ENCODE data around the gene FGF18. TPM values are rescaled to one million over a fixed set of nuclear protein-coding genes. Genes with fewer than 3 reads are reported as not detected.

FGF18 gene
- total and polyA plus RNA-seq, 5 experiments from 2014 or later: 0.38 to 0.42 TPM; not detected in 3

GRCh38 chr5:171436804-171437285 lies 17.4 kb downstream of the FGF18 start:
- no peak for DNase-seq
- no peak overlapping the region for H3K27ac Mint-ChIP-seq
- no peaks in the 10 kb centered on the region for H3K27me3 Mint-ChIP-seq
- H3K4me3 Mint-ChIP-seq: no peak overlapping the region
- no peaks in the 10 kb centered on the region for H3K36me3 Mint-ChIP-seq
- ATAC-seq: no peak
- no peaks in the 10 kb centered on the region for H3K9me3 Mint-ChIP-seq
- POLR2A ChIA-PET: no interaction called here
- H3K4me1 Mint-ChIP-seq: no peaks in the 10 kb centered on the region

GRCh38 chr5:171437286-171437821 lies 17.9 kb downstream of the FGF18 start:
- no peak for DNase-seq
- Mint-ChIP-seq H3K4me1 (no peaks in the 10 kb centered on the region), H3K27me3 (no peaks in the 10 kb centered on the region), H3K36me3 (no peaks in the 10 kb centered on the region), H3K27ac (no peak overlapping the region), H3K4me3 (no peak overlapping the region), H3K9me3 (no peaks in the 10 kb centered on the region)
- POLR2A ChIA-PET: interaction anchor here (0.7 kb wide), 1 partner anchor 20 kb away, joined by 3 read pairs; no protein-coding TSS in a partner anchor
- ATAC-seq: no peak

GRCh38 chr5:171438738-171439137 lies 19.3 kb downstream of the FGF18 start:
- Mint-ChIP-seq H3K27ac (peak overlapping the region in 1 of 10 donors; percentile 31), H3K36me3 (no peaks in the 10 kb centered on the region), H3K4me1 (no peaks in the 10 kb centered on the region), H3K9me3 (no peaks in the 10 kb centered on the region), H3K4me3 (no peak overlapping the region), H3K27me3 (no peaks in the 10 kb centered on the region)
- POLR2A ChIA-PET: no interaction called here
- no peak for ATAC-seq
- no peak for DNase-seq

DNA sequence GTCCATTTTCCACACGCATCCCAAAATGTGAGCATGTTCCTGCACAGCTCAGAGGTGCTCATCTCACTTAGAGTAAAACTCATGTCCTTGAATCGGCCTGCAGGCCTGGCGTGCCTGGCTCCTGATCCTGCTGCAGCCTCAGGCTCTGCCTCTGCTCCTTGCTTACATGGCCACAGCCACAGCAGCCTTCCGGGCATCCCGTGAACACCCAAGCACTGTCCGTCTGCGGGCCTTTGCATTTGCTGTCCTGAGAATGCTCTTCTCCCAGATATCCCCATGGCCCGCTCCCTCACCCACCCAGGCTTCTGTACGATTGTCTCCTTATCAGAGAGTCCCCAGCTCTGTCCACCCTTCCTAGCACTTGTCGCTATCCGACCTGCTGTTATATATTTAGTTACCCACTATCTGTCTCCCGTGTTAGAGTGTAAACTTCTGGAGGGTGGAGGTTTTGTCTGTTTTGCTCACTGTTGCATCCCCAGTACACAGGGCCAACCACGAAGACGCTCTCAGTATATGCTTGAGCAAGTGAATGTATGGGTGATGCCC lies 21.9 kb downstream of the FGF18 start:
- POLR2A ChIA-PET: no interaction called here
- Mint-ChIP-seq H3K36me3 (no peaks in the 10 kb centered on the region), H3K27ac (no peak overlapping the region), H3K27me3 (peaks cover 0 to 5% (median 0%) of the 10 kb centered on the region in 5 donors), H3K9me3 (no peaks in the 10 kb centered on the region), H3K4me3 (no peak overlapping the region), H3K4me1 (no peaks in the 10 kb centered on the region)
- DNase-seq (no peak), ATAC-seq (no peak)

GRCh38 chr5:171442287-171443042 lies 23.0 kb downstream of the FGF18 start:
- Mint-ChIP-seq H3K27me3 (peaks cover 0 to 7% (median 5%) of the 10 kb centered on the region in 5 donors), H3K4me1 (no peaks in the 10 kb centered on the region), H3K27ac (peak overlapping the region in 2 of 10 donors; percentile 49 to 60), H3K4me3 (no peak overlapping the region), H3K36me3 (no peaks in the 10 kb centered on the region), H3K9me3 (no peaks in the 10 kb centered on the region)
- no peak for DNase-seq
- POLR2A ChIA-PET: no interaction called here
- ATAC-seq: no peak

DNA sequence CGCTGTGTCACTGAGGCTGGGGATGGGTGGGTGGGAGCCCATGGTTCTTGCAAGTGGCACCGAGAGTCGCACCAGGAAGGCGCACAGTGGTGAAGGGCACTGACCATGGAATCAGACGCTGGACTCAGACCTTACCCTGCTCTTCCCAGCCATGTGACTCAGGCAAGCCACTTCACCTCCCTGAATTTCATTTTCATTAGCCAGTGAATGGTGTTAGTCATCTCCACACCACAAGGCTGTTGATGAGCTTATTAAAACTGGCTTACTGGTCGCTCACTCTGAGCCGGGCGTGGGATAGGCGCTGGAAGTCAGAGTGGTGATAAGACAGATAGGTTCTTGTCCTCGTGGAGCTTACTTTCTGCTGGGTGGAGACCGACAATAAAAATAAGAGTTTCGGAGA lies 25.1 kb downstream of the FGF18 start:
- no peak overlapping the region for H3K4me3 Mint-ChIP-seq
- H3K9me3 Mint-ChIP-seq: no peaks in the 10 kb centered on the region
- ATAC-seq (no peak), DNase-seq (no peak)
- POLR2A ChIA-PET: no interaction called here
- no peak overlapping the region for H3K27ac Mint-ChIP-seq
- peaks cover 0 to 3% (median 0%) of the 10 kb centered on the region in 3 donors for H3K36me3 Mint-ChIP-seq
- no peaks in the 10 kb centered on the region for H3K4me1 Mint-ChIP-seq
- peaks cover 4 to 28% (median 18%) of the 10 kb centered on the region in 5 donors for H3K27me3 Mint-ChIP-seq

GRCh38 chr5:171445644-171446516 lies 26.4 kb downstream of the FGF18 start:
- no peak overlapping the region for H3K27ac Mint-ChIP-seq
- DNase-seq (no peak), ATAC-seq (no peak)
- H3K4me3 Mint-ChIP-seq: peak overlapping the region in 1 of 10 donors; percentile 29
- peaks cover 0 to 6% (median 0%) of the 10 kb centered on the region in 4 donors for H3K4me1 Mint-ChIP-seq
- no peaks in the 10 kb centered on the region for H3K9me3 Mint-ChIP-seq
- H3K27me3 Mint-ChIP-seq: peaks cover 12 to 35% (median 21%) of the 10 kb centered on the region in 5 donors
- peaks cover 0 to 3% (median 0%) of the 10 kb centered on the region in 3 donors for H3K36me3 Mint-ChIP-seq
- POLR2A ChIA-PET: no interaction called here

GRCh38 chr5:171447226-171447625 lies 27.8 kb downstream of the FGF18 start:
- Mint-ChIP-seq H3K9me3 (no peaks in the 10 kb centered on the region), H3K4me3 (no peak overlapping the region), H3K4me1 (peaks cover 4 to 13% (median 6%) of the 10 kb centered on the region in 4 donors), H3K27ac (no peak overlapping the region), H3K27me3 (peaks cover 18 to 49% (median 32%) of the 10 kb centered on the region in 5 donors), H3K36me3 (peaks cover 0 to 4% (median 0%) of the 10 kb centered on the region in 3 donors)
- DNase-seq: no peak
- POLR2A ChIA-PET: no interaction called here
- ATAC-seq: no peak

- peaks cover 0 to 4% (median 0%) of the 10 kb centered on the region in 3 donors for H3K36me3 Mint-ChIP-seq
- DNase-seq (no peak), ATAC-seq (no peak)
- H3K4me3 Mint-ChIP-seq: no peak overlapping the region
- POLR2A ChIA-PET: no interaction called here
- H3K27ac Mint-ChIP-seq: no peak overlapping the region
- H3K27me3 Mint-ChIP-seq: peaks cover 30 to 71% (median 47%) of the 10 kb centered on the region in 5 donors
- H3K4me1 Mint-ChIP-seq: peaks cover 5 to 13% (median 6%) of the 10 kb centered on the region in 4 donors
- H3K9me3 Mint-ChIP-seq: no peaks in the 10 kb centered on the region
Measured at GRCh38 chr5:171449426-171449825, 30.0 kb downstream of the FGF18 start.

DNA sequence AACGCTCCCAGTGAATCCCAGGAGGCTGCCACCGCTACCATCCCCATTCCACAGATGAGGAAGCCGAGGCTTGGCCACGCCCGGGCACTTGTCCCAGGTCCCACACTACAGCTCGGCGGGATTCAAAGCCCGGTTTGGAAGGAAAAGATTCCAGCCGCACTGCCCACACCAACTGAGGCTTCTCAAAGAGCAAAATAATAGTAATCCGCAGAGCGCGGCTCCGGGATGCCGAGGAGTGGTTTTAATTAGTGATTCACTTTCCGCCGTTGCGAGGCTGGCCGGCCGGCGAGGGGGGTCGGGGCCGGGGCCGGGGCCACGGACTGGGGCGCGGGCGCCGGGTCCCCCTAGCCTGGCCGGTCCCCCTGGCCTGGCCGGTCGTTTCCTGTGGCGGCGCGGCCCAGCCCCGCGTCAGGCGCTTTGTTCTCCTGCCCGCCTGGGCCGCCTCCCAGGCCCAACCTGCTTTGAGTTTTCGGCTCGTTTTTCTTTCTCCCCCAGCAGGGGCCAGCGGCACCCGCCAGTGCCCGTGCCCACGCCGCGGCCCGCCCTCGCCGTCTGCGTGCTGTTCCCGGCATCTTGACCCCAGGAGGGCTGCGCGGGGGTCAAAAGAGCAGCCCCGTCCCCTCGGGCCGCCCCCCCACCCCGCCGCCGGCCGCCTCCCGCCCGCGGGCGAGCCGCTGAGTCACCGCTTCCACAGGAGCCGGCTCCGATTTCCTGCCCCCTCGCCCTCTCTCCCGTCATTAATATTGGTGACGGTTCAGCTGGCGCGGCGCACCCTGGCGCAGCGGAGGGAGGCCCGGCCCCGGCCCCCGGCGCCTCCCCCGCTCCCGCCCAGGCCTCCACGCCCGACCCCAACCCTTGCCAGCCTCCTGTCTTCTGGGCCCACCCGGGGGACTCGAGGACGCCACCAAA lies 31.2 kb downstream of the FGF18 start:
- Mint-ChIP-seq H3K4me1 (peaks cover 5 to 13% (median 6%) of the 10 kb centered on the region in 4 donors), H3K27me3 (peaks cover 30 to 75% (median 45%) of the 10 kb centered on the region in 5 donors), H3K27ac (no peak overlapping the region), H3K4me3 (peak overlapping the region in 3 of 10 donors; percentile 58 to 80 (median 77)), H3K9me3 (no peaks in the 10 kb centered on the region), H3K36me3 (peaks cover 0 to 4% (median 0%) of the 10 kb centered on the region in 3 donors)
- no peak for ATAC-seq
- POLR2A ChIA-PET: no interaction called here
- DNase-seq: peak in 1 of 10 donors; percentile 31

DNA sequence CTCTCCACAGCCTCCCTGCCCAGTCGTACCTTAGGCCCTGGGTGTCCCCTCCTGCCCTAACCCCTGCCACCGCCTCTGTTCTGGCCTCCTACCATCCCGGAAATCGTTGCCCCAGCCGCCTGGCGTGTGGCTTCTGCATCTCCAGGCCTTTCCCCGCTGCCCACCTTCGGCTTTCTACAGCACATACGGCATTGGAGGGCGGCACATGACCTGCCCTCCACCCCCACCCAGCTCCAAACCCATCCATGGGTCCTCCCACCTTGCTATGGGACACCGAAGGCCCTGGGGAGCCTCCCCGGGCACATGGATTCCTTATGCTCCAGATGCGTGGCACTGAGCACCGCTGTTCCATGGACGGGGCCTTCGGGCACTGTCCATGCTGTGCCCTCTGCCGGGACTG lies 32.0 kb downstream of the FGF18 start:
- Mint-ChIP-seq H3K4me1 (peaks cover 5 to 13% (median 6%) of the 10 kb centered on the region in 4 donors), H3K27ac (no peak overlapping the region), H3K4me3 (peak overlapping the region in 9 of 10 donors; percentile 36 to 80 (median 62)), H3K36me3 (peaks cover 0 to 4% (median 0%) of the 10 kb centered on the region in 3 donors), H3K27me3 (peaks cover 30 to 75% (median 48%) of the 10 kb centered on the region in 5 donors), H3K9me3 (no peaks in the 10 kb centered on the region)
- POLR2A ChIA-PET: no interaction called here
- DNase-seq (no peak), ATAC-seq (no peak)
